Stimulated activated CD8-positive, alpha-beta memory T cell treated with anti-CD3 and anti-CD28 coated beads, Interleukin-12 subunit alpha, Interleukin-12 subunit beta, amount 100 ng/mL, for 24 hours (primary cell): ENCODE measurements around the gene SERBP1.

Source experiments
- DNase-seq: peaks from one replicate; pipeline ENCODE4 v3.0.0-alpha.2; 2020; ENCODE audit errors: extremely low read depth

Gene SERBP1

DNA sequence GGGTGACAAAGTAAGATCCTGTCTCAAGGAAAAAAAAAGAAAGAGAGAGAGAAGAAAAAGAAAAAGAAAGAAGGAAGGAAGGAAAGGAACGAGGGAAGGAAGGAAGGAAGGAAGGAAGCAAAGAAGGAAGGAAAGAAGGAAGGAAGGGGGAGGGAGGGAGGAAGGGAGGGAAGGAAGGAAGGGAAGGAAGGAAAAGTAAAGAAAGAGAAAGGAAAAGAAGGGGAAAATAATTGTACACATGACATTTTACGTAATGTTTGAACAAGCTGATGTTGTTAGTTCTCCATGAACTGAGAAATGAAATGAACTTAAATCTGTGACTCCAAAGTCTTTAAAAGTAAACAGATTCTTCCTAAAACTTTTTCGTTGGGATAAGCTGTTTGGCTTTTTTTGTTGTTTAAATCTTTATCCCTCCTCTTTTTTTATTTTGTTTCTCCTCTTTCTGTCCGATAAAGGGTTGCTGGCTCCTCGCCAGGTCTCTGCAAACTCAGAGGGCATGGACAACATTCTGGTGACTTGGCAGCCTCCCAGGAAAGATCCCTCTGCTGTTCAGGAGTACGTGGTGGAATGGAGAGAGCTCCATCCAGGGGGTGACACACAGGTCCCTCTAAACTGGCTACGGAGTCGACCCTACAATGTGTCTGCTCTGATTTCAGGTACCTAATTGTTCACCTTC is 62.7 kb downstream of the SERBP1 start:
- DNase-seq, result no peak

DNA sequence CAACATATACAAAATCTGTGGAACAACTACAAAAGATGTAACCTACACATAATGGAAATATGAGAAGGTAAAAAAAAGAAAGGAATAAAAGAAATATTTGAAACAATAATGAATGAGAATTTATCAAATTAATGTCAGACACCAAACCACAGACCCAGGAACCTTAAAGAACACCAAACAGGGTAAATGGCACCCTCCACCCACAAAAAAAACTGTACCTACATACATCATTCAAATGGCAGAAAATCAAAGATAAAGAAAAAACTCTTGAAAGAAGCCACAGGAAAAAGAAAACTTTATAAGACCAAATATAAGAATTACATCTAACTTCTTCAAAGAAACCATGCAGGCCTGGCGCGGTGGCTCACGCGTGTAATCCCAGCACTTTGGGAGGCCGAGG is 68.6 kb downstream of the SERBP1 start:
- no peak for DNase-seq

GRCh38 chr1:67359592-67359991 is 70.6 kb downstream of the SERBP1 start:
- no peak for DNase-seq
